ENCODE measurements around the gene LYST. TPM values are rescaled to one million over a fixed set of nuclear protein-coding genes. Genes with fewer than 3 reads are reported as not detected.

Gene LYST
- total RNA-seq, 4 donors from 2014 or later, result 22.9 to 44.4 (median 31.9) TPM

DNA sequence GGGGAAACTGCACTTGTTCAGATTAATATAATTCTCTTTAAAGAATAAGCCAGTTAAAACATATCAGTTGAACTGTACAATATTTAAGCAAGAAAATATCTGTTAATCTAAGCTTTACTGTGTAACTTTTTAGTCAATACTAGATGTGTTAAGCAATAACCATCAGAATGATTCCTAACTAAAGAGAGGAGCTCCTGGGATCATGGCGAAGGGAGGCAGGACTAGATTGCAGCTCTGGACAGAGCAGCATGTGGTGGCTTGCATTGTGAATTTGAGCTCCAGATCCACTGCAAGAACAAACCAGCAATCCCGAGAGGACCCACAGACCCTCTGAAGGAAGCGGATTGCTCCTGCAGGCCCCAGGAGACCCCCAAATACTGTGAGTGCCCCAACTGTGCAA lies 21.9 kb downstream of the LYST start:
- Histone ChIP-seq H3K4me3 (no peak overlapping the region), H3K27me3 (no peaks in the 10 kb centered on the region), H3K9me3 (no peaks in the 10 kb centered on the region), H3K4me1 (peaks cover 26 to 37% (median 29%) of the 10 kb centered on the region in 4 donors), H3K36me3 (no peaks in the 10 kb centered on the region), H3K27ac (replicated peaks in 1 of 4) (no peak overlapping the region)
- no peak for DNase-seq (ENCODE audit: extremely low spot score)
- TF ChIP-seq EP300 (IDR thresholded peaks at IDR 0.05), result no peak
- TF ChIP-seq POLR2AphosphoS5 (IDR thresholded peaks at IDR 0.05), result no peak
- TF ChIP-seq CTCF (IDR thresholded peaks at IDR 0.05), result no peak
- TF ChIP-seq POLR2A (IDR thresholded peaks at IDR 0.05; ENCODE audit: low read depth), result no peak
- WGBS, result 100% methylated on average over 2 of the region's 3 CpGs
- intact Hi-C loops (cut with DNase I), result no loop called here

- Histone ChIP-seq H3K27ac (replicated peaks in 1 of 4) (no peak overlapping the region), H3K4me1 (peaks cover 23 to 37% (median 28%) of the 10 kb centered on the region in 4 donors), H3K36me3 (no peaks in the 10 kb centered on the region), H3K27me3 (no peaks in the 10 kb centered on the region), H3K9me3 (no peaks in the 10 kb centered on the region), H3K4me3 (no peak overlapping the region)
- no peak for TF ChIP-seq POLR2A (IDR thresholded peaks at IDR 0.05; ENCODE audit: low read depth)
- peak; percentile 33 to 55 (median 54) for TF ChIP-seq CTCF (IDR thresholded peaks at IDR 0.05)
- 37% methylated on average over 2 of the region's 2 CpGs for WGBS
- no peak for DNase-seq (ENCODE audit: extremely low spot score)
- intact Hi-C loops (cut with DNase I), result no loop called here
Observed at GRCh38 chr1:235843461-235843961, 23.2 kb downstream of the LYST start.

GRCh38 chr1:235841938-235842545 lies 24.7 kb downstream of the LYST start:
- intact Hi-C loops (cut with DNase I), result no loop called here
- WGBS, result 95% methylated on average over 1 of the region's 1 CpG
- Histone ChIP-seq H3K9me3 (no peaks in the 10 kb centered on the region), H3K27me3 (no peaks in the 10 kb centered on the region), H3K36me3 (no peaks in the 10 kb centered on the region), H3K4me1 (peaks cover 23 to 37% (median 28%) of the 10 kb centered on the region in 4 donors), H3K27ac (replicated peaks in 1 of 4) (no peak overlapping the region), H3K4me3 (no peak overlapping the region)
- TF ChIP-seq POLR2AphosphoS5 (IDR thresholded peaks at IDR 0.05), result no peak
- no peak for TF ChIP-seq CTCF (IDR thresholded peaks at IDR 0.05)
- TF ChIP-seq POLR2A (IDR thresholded peaks at IDR 0.05; ENCODE audit: low read depth), result no peak
- TF ChIP-seq EP300 (IDR thresholded peaks at IDR 0.05), result no peak
- no peak for DNase-seq (ENCODE audit: extremely low spot score)

GRCh38 chr1:235838021-235838420 lies 28.7 kb downstream of the LYST start:
- no peak overlapping the region for H3K4me3 ChIP-seq
- H3K27me3 ChIP-seq, result no peaks in the 10 kb centered on the region
- peaks cover 15 to 26% (median 20%) of the 10 kb centered on the region in 4 donors for H3K4me1 ChIP-seq
- intact Hi-C loops (cut with DNase I), result no loop called here
- 72% methylated on average over 1 of the region's 1 CpG for WGBS
- no peak overlapping the region for H3K27ac ChIP-seq (replicated peaks in 1 of 4)
- no peaks in the 10 kb centered on the region for H3K36me3 ChIP-seq
- TF ChIP-seq EP300 (IDR thresholded peaks at IDR 0.05), result no peak
- TF ChIP-seq POLR2AphosphoS5 (IDR thresholded peaks at IDR 0.05), result no peak
- no peak for TF ChIP-seq CTCF (IDR thresholded peaks at IDR 0.05)
- TF ChIP-seq POLR2A (IDR thresholded peaks at IDR 0.05; ENCODE audit: low read depth), result no peak
- no peak for DNase-seq (ENCODE audit: extremely low spot score)
- H3K9me3 ChIP-seq, result no peaks in the 10 kb centered on the region

DNA sequence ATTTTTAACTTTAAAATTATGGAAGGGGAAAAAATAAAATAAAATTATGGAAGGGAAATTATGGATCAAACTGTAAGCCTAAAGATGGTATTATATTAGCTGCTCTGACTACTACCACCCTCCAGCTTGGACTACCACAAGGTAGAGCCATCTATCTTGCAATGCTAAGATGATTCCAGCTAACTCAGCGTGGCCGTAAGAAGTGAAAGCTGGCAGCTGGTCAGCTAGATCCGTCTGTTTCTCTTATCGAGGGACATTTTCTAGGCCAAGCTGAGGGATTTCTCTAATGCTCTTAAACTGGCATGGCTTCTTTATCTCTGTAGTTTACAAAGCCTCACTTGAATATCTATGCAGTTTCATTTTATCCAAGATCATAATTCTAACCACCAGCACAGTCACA lies 31.5 kb downstream of the LYST start:
- no peaks in the 10 kb centered on the region for H3K9me3 ChIP-seq
- H3K27ac ChIP-seq (replicated peaks in 1 of 4), result peak overlapping the region in 3 of 4 donors; percentile 29 to 47 (median 44)
- no peak for DNase-seq (ENCODE audit: extremely low spot score)
- peak overlapping the region; percentile 20 to 36 (median 30) for H3K4me3 ChIP-seq
- peaks cover 9 to 15% (median 12%) of the 10 kb centered on the region in 4 donors for H3K4me1 ChIP-seq
- peak in 2 of 3 experiments; percentile 11 to 12 for TF ChIP-seq CTCF (IDR thresholded peaks at IDR 0.05)
- no peak for TF ChIP-seq POLR2AphosphoS5 (IDR thresholded peaks at IDR 0.05)
- WGBS, result 22% methylated on average over 4 of the region's 4 CpGs
- no peaks in the 10 kb centered on the region for H3K27me3 ChIP-seq
- intact Hi-C loops (cut with DNase I), result no loop called here
- H3K36me3 ChIP-seq, result peaks cover 0 to under 1% (median under 1%) of the 10 kb centered on the region in 4 donors
